GM12875 (cell line): Measurements from ENCODE around the gene SUN1.
"Not testable (repeated sequence)": the region's sequence is repeated elsewhere in the genome, so short reads cannot be mapped to it uniquely, and the experiment has no call there.

Experiments used
- H3K4me3 ChIP-seq: one replicate; pipeline ENCODE4 v1.5.1; 2011; ENCODE audit warnings: low read depth, low read length, control low read depth
- CTCF ChIP-seq: IDR thresholded peaks from 2 replicates; pipeline ENCODE4 v1.5.1; 2011; ENCODE audit warnings: low read depth, mild to moderate bottlenecking, control low read depth, inconsistent platforms, low read length, moderate library complexity, borderline replicate concordance; ENCODE audit not compliant: insufficient read depth

Gene SUN1

GRCh38 chr7:844514-844913 is 12.2 kb downstream of the SUN1 start:
- no peak overlapping the region for H3K4me3 ChIP-seq
- no peak for TF ChIP-seq CTCF

- no peak overlapping the region for H3K4me3 ChIP-seq
- TF ChIP-seq CTCF, result no peak
These were observed 12.8 kb downstream of the SUN1 start for GRCh38 chr7:845091-845490.

DNA sequence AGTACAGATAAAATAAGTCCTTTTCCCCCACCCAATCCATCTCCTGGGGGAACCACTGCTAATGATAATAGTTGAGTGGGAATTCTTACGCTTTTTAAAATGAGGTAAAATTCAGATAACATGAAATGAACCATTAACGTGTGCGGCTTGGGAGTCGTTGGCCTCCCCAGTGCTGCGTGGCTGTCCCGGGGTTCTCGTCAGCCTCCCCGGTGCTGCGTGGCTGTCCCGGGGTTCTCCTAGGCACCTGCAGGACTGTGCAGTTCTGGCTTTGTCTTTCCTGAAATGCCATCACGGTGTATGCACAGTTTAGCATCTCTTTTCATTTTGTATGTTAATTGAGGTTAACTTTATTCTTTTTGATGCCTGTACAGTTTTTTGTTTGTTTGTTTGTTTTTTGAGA is 13.5 kb downstream of the SUN1 start:
- no peak for TF ChIP-seq CTCF
- H3K4me3 ChIP-seq, result no peak overlapping the region

- not testable (repeated sequence) for H3K4me3 ChIP-seq
These were observed 14.8 kb downstream of the SUN1 start for GRCh38 chr7:846958-847650.

DNA sequence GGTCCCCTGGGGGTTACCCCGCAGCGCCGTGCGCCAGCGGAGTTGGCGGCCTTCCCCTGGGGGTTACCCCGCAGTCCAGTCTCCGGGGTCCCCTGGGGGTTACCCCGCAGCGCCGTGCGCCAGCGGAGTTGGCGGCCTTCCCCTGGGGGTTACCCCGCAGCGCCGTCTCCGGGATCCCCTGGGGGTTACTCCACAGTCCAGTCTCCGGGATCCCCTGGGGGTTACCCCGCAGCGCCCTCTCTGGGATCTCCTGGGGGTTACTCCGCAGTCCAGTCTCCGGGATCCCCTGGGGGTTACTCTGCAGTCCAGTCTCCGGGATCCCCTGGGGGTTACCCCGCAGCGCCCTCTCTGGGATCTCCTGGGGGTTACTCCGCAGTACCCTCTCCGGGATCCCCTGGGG is 15.5 kb downstream of the SUN1 start:
- H3K4me3 ChIP-seq, result not testable (repeated sequence)

GRCh38 chr7:849145-849544 is 16.9 kb downstream of the SUN1 start:
- no peak overlapping the region for H3K4me3 ChIP-seq
- no peak for TF ChIP-seq CTCF

GRCh38 chr7:849781-850180 is 17.5 kb downstream of the SUN1 start:
- no peak overlapping the region for H3K4me3 ChIP-seq
- TF ChIP-seq CTCF, result no peak

DNA sequence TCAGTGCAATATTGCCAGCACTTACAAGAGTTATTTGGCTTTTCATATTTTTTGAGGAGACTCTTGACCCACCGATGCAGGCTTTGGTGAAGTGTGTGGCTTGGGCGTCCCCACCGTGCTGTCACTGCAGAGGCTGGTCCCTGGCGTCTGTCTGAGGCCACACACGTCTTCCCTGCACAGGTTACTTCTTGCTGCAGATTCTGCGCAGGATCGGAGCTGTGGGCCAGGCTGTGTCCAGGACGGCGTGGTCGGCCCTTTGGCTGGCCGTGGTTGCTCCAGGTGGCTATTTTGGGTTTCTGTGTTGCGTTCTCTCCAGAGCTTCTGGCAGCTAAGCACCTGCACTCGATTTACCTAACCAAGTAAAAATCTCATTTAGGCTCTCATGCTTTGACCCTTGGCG is 18.9 kb downstream of the SUN1 start:
- no peak for TF ChIP-seq CTCF
- H3K4me3 ChIP-seq, result no peak overlapping the region
